Esophagus (tissue), 2 donors: ENCODE measurements around the gene C2CD3. TPM values are rescaled to one million over a fixed set of nuclear protein-coding genes. Genes with fewer than 3 reads are reported as not detected.
"Not testable (repeated sequence)": the region's sequence is repeated elsewhere in the genome, so short reads cannot be mapped to it uniquely, and the experiment has no call there.

ENCODE experiments used
- H3K27ac ChIP-seq, 2 donors: one replicate each; pipeline ENCODE4 v1.5.1; 2013; ENCODE audit warnings: low read depth in 2 of 2, mild to moderate bottlenecking in 2 of 2, inconsistent platforms in 1 of 2, low read length in 1 of 2, moderate library complexity in 1 of 2
- H3K27me3 ChIP-seq, 2 donors: one replicate each; pipeline ENCODE4 v1.6.1; 2013; ENCODE audit warnings: low read length in 2 of 2, control low read depth in 1 of 2, mild to moderate bottlenecking in 1 of 2; ENCODE audit not compliant: insufficient read depth in 2 of 2, control insufficient read depth in 1 of 2
- H3K36me3 ChIP-seq, 2 donors: one replicate each; pipeline ENCODE4 v1.6.1; 2013; ENCODE audit warnings: low read length in 1 of 2; ENCODE audit not compliant: control insufficient read depth in 2 of 2, insufficient read depth in 2 of 2
- H3K4me1 ChIP-seq, 2 donors: one replicate each; pipeline ENCODE4 v1.6.1; 2013; ENCODE audit warnings: low read length in 1 of 2; ENCODE audit not compliant: control insufficient read depth in 2 of 2, insufficient read depth in 2 of 2
- H3K4me3 ChIP-seq, 2 donors: one replicate each; pipeline ENCODE4 v1.5.1; 2013; ENCODE audit warnings: low read length in 2 of 2, mild to moderate bottlenecking in 2 of 2, low read depth in 1 of 2, moderate library complexity in 1 of 2
- H3K9me3 ChIP-seq, 2 donors: one replicate each; pipeline ENCODE4 v1.6.1; 2013; ENCODE audit warnings: mild to moderate bottlenecking in 2 of 2, low read depth in 1 of 2, low read length in 1 of 2, moderate library complexity in 1 of 2; ENCODE audit not compliant: control insufficient read depth in 2 of 2, insufficient read depth in 1 of 2
- WGBS, 2 donors: extraction: QIAGEN DNeasy Blood & Tissue Kit; methylation state at CpG; one replicate each; pipeline ENCODE4 v1.1.7; 2013; 5-methylcytosine and 5-hydroxymethylcytosine counted together
- polyA plus RNA-seq, 2 donors: library from polyadenylated mRNA; stranded (reverse); fragments of 200-250 nt; gene quantifications; one replicate each; pipeline ENCODE4 v1.2.3, GENCODE V29; 2013
- donor health status: healthy with polysubstance abuse.
- donor health status: Bipolar disorder and iron deficiency.

Gene C2CD3
- polyA plus RNA-seq, 2 donors: 5.4 to 6.4 TPM

DNA sequence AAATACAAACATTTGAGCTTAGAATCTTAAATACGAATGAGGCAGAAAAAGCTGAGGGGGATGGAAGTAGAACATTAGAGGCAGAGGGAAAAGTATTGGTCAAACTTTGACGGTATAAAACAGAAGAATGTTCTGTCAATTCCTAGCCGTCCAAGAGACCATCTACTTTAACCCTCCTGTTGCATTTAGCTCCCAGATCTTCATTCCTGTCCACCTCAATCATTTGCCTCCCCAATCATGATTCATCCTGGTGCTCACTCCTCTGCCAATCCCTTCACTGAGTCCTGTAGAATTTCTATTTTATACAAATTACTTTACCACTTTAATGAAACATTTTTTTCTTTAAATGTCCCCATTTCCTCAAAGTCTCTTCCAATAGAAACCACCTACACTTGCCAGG, 28.2 kb downstream of the C2CD3 start:
- 84 to 96% methylated on average over 3 of the region's 3 CpGs for WGBS, 2 donors
- Histone ChIP-seq H3K9me3 (no peaks in the 10 kb centered on the region), H3K27me3 (no peaks in the 10 kb centered on the region), H3K4me3 (no peak overlapping the region), H3K4me1 (no peaks in the 10 kb centered on the region), H3K36me3 (no peaks in the 10 kb centered on the region), H3K27ac (no peak overlapping the region)

- Histone ChIP-seq H3K4me1 (no peaks in the 10 kb centered on the region), H3K4me3 (no peak overlapping the region), H3K27ac (no peak overlapping the region), H3K27me3 (no peaks in the 10 kb centered on the region), H3K9me3 (no peaks in the 10 kb centered on the region), H3K36me3 (no peaks in the 10 kb centered on the region)
- WGBS, 2 donors: 88 to 90% methylated on average over 3 of the region's 3 CpGs
These were observed 28.9 kb downstream of the C2CD3 start for GRCh38 chr11:74141908-74142307.

DNA sequence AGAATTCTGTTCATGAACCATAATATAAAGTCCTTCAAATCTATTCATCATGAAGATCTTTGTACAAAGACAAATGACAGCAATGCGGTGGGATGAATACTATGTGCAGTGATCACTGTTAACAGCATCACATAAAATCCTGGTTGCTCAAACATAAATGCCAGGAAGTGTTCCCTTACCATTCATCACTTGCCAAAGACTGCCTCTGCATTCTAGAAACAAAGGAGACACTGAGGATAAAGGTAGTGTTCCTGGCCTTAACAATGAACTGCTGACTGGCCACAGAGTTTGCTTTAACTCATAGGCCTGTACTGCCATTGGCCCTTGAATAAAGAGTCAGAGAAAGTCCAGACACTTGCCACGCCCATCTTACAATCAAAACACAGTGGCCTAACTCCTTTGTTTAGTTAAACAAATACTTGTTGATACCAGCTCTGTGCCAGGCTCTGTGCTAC, 29.5 kb downstream of the C2CD3 start:
- Histone ChIP-seq H3K4me3 (no peak overlapping the region), H3K27ac (no peak overlapping the region)
- 82 to 85% methylated on average over 2 of the region's 2 CpGs for WGBS, 2 donors

GRCh38 chr11:74139919-74140431, 30.8 kb downstream of the C2CD3 start:
- not testable (repeated sequence) for H3K4me1 ChIP-seq, H3K4me3 ChIP-seq, H3K27me3 ChIP-seq, H3K36me3 ChIP-seq, H3K27ac ChIP-seq, H3K9me3 ChIP-seq
- 96 to 97% methylated on average over 1 of the region's 1 CpG for WGBS, 2 donors

More for the DNA sequence above, 29.5 kb downstream of the C2CD3 start:
- Histone ChIP-seq H3K4me1 (no peaks in the 10 kb centered on the region), H3K9me3 (no peaks in the 10 kb centered on the region), H3K36me3 (no peaks in the 10 kb centered on the region), H3K27me3 (no peaks in the 10 kb centered on the region)

- Histone ChIP-seq H3K9me3 (no peaks in the 10 kb centered on the region), H3K36me3 (no peaks in the 10 kb centered on the region), H3K27me3 (no peaks in the 10 kb centered on the region), H3K27ac (no peak overlapping the region), H3K4me1 (no peaks in the 10 kb centered on the region), H3K4me3 (no peak overlapping the region)
- 87% methylated on average over 6 of the region's 6 CpGs for WGBS, 2 donors
These were observed 31.5 kb downstream of the C2CD3 start for GRCh38 chr11:74139151-74139918.

- Histone ChIP-seq H3K9me3 (no peaks in the 10 kb centered on the region), H3K4me1 (no peaks in the 10 kb centered on the region), H3K36me3 (no peaks in the 10 kb centered on the region), H3K4me3 (no peak overlapping the region), H3K27me3 (no peaks in the 10 kb centered on the region), H3K27ac (peak overlapping the region in 1 of 2 donors; percentile 39)
- WGBS, 2 donors: 26 to 41% methylated on average over 2 of the region's 2 CpGs
These were observed 32.2 kb downstream of the C2CD3 start for GRCh38 chr11:74138572-74138971.

DNA sequence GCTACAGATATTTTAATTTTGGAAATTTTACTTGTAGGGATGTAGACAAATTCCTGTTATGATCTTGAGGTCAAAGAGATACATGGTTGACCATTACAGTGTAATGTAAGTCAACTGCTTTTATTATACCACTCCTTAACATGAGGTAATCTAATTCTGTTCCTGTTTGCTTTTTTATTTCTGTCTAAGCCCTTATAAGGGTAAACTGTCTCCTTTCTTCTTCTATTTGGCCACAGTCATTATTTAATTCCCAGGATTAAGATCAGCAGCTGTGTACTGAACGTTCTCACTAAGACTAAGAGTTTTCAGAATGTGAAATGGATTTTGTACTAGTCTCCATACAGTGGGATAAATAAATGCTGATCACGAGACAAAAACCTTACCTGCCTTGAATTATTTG, 32.8 kb downstream of the C2CD3 start:
- 37 to 57% methylated on average over 2 of the region's 2 CpGs for WGBS, 2 donors
- Histone ChIP-seq H3K27me3 (no peaks in the 10 kb centered on the region), H3K9me3 (no peaks in the 10 kb centered on the region), H3K4me1 (no peaks in the 10 kb centered on the region), H3K27ac (peak overlapping the region in 1 of 2 donors; percentile 39), H3K36me3 (no peaks in the 10 kb centered on the region), H3K4me3 (no peak overlapping the region)

GRCh38 chr11:74135127-74135840, 35.5 kb downstream of the C2CD3 start:
- H3K9me3 ChIP-seq: no peaks in the 10 kb centered on the region
- no peaks in the 10 kb centered on the region for H3K27me3 ChIP-seq
- no peak overlapping the region for H3K4me3 ChIP-seq
- H3K36me3 ChIP-seq: no peaks in the 10 kb centered on the region
- 75 to 83% methylated on average over 3 of the region's 3 CpGs for WGBS, 2 donors
- H3K27ac ChIP-seq: no peak overlapping the region
- no peaks in the 10 kb centered on the region for H3K4me1 ChIP-seq

GRCh38 chr11:74134661-74135060, 36.1 kb downstream of the C2CD3 start:
- no peaks in the 10 kb centered on the region for H3K36me3 ChIP-seq
- H3K4me3 ChIP-seq: no peak overlapping the region
- H3K27me3 ChIP-seq: no peaks in the 10 kb centered on the region
- H3K9me3 ChIP-seq: no peaks in the 10 kb centered on the region
- no peaks in the 10 kb centered on the region for H3K4me1 ChIP-seq
- H3K27ac ChIP-seq: no peak overlapping the region
- 95 to 96% methylated on average over 3 of the region's 3 CpGs for WGBS, 2 donors
